ENCODE data around the gene IFI35. TPM values are rescaled to one million over a fixed set of nuclear protein-coding genes. Genes with fewer than 3 reads are reported as not detected.
A peak's percentile ranks its signal among the peaks of the same experiment; 100 is the strongest.

The IFI35 gene
- total RNA-seq, 2 donors from 2014 or later = 23.9 to 24.1 TPM

DNA sequence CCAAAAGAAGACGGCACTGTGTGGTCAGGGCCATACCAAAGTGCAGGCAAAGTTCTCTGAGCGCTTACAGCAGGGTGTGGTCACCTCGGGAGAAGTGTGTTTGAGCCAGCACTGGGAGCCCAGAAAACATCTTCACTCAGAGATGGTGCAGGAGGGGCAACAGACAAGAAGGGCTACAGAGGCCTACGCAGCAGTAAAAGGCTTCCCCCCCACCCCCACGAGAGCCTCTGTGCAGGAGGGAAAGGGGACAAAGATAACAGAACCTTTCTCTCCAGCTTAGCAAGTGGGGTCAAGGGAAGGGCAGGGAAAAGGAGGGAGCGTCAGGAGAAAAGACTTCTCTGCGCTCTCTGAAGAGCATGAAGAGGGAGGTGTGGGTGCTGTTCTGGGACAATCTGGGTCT is 12.8 kb downstream of the IFI35 start:
- no peak for DNase-seq (ENCODE audit: low spot score)
- intact Hi-C loops (cut with DNase I) = loop anchor here in 1 of 2 donors (10.0 kb wide), 1 partner anchor 155 kb away; the partner anchor contains the start of gene NBR1

DNA sequence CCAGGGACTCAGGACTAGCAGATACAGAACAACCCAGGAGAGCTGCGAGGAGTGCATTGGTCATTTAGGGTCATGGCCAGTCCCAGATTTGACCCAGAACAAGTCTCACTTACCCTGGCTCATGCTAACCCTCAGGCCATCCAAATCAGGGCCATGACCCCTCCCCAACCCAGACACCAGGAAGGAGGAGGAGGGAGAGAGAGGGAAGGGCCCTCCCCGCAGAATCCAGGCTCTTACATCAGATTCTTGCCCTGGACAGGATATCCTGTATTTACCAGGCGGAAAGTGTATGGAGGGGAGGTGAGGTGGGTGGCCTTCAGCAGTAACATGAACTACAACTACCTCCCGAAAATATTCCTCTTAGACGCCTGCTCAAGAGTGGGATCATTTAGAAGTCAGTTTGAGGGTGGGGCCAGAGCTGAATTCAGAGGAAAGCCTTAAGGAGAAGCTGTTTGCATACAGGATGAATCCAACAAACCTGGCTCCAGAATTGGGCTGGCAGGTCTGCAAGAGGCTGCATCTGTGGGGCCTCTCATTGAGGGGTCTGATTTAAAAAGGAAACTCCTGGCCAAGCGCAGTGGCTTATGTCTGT is 13.5 kb downstream of the IFI35 start:
- intact Hi-C loops (cut with DNase I) = loop anchor here (5.0 to 10.0 kb wide), 3 partner anchors 107 to 295 kb away; partner anchors contain the start of genes BRCA1 (in 1 of the 2) and NBR1 (in 1 of the 2)
- no peak for DNase-seq (ENCODE audit: low spot score)

DNA sequence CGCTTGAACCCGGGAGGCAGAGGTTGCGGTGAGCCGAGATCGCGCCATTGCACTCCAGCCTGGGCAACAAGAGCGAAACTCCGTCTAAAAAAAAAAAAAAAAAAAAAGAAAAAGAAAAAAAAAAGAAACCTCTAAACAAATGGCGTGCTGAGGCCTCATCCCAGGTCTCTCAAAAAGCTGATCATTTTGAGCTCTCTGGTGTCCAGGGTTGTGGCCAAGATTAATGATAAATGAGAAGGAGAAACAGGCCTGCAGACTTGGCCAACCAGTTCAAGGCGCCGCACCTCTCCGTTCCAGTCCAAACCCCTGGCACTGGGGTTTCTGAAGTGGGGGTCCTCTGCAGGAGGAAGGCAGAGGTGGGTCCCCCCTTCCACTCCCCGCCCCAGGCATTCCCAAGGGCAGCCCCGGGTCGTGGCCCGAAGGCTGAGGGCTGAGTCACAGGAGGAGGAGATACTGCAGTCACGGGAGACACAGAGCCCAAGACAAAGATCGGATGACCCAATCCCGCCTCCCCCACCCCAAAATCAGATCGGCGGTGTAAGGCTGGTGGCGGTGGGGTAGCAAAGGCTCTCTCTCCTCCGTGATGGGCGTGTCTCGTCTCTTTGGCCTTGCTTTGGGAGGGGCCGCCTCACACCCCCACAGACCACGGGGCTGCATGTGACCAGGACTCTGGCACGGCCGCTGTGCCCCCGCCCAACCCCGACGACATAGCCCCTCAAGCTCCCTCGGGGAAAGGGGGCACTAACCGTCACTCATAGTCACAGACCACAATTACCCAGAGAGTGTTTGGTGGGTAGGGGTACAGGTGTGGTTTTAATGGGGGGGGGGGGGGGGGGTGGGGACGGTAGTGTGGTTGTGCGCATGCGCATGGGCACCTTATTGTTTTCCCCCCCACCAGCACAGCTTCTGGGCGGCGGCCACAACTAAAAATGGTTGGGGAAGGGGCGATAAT is 14.5 kb downstream of the IFI35 start:
- peak; percentile 93 for DNase-seq (ENCODE audit: low spot score)
- intact Hi-C loops (cut with DNase I) = loop anchor here (5.0 to 10.0 kb wide), 3 partner anchors 106 to 294 kb away; partner anchors contain the start of genes BRCA1 (in 1 of the 2) and NBR1 (in 1 of the 2)

DNA sequence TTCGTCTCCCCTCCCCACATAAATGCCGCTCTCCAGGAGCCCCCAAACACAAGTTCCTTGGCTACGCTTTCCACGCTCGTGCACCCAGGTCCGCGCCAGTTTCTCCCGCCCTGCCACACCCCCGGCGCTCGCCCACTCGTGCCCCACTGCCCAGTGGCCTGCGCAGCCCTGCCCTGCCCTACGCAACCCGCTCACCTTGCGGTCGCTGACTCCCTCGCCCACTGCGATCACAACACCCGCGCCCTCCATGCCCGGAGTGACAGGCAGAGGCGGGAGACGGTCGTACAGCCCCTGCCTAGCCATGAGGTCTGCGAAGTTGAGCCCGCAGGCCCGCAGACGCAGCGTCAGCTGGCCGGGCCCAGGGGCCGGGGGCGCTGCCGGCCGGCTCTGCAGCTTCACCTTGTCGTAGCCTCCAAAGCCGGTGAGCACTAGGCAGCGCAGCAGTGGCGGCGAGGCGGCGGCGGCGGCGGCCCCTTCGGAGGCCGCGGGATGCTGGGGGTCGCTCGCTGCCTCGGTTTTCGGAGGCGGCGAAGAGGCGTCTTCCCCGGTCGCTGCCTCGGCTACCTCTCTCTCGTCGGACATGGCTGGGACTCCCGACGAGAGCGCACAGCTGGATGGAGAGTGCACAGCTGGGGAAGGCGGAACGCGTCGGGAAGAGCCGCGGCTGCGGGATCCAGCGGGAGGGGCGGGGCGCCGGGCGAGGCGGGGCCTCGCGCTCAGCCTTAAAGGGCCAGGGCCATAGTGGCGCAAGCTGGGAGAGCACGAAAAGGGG is 15.3 kb downstream of the IFI35 start, which contains the start of gene VAT1:
Gene VAT1 (minus strand): TSS at position 645 of the 772 bp plus-strand sequence. CDS start 63 bp downstream, at position 582.
- peak; percentile 93 for DNase-seq (ENCODE audit: low spot score)
- intact Hi-C loops (cut with DNase I) = loop anchor here (5.0 to 10.0 kb wide), 3 partner anchors 105 to 293 kb away; partner anchors contain the start of genes BRCA1 (in 1 of the 2) and NBR1 (in 1 of the 2)

DNA sequence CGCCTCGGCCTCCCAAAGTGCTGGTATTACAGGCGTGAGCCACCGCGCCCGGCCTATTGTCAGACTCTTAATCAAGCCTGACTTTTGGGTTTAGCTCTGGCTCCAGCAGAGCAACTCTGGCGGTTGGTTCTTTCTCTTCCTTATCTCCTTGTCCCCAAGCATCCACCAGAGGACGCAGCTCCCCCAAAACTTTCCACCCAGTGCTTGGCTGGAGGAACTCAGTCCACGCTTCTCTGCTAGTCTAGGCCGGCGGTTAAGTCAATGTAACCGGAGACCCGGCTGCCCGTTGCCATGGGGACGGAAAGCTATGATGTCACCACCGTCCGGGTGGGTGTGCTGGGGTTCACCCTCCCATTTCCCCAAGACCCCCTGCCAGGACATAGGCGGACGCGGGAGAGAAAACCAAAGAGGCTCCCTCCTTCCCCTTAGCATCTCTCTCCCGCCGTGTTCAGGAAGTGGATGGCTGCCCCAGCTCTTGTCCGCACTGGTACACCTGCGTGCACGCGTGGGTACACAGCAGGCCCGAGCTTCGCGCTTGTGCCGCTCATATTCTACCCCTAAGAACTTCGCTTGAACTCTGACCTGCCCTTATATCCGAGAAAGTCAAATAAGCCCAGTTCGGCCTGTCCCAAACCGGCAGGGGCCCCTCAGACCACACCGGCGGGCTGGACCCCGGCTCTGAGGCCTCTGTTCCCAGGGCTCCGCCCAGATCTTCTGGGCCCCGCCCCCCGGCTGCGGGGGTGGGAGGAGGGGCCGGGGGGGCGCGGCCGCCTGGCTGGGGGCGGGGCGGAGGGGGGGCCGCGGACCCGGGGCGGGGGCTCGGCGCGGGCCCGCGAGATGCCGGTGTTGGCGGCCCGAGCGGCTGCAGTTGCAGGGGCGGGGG is 18.1 kb downstream of the IFI35 start, which contains the start of gene RND2:
Gene RND2 (plus strand): TSS at position 825 of the 883 bp plus-strand sequence. CDS start 117 bp downstream, outside the sequence.
- intact Hi-C loops (cut with DNase I) = loop anchor here (5.0 to 10.0 kb wide), 3 partner anchors 103 to 290 kb away; partner anchors contain the start of genes BRCA1 (in 1 of the 2) and NBR1 (in 1 of the 2)
- DNase-seq (ENCODE audit: low spot score) = peak; percentile 96

DNA sequence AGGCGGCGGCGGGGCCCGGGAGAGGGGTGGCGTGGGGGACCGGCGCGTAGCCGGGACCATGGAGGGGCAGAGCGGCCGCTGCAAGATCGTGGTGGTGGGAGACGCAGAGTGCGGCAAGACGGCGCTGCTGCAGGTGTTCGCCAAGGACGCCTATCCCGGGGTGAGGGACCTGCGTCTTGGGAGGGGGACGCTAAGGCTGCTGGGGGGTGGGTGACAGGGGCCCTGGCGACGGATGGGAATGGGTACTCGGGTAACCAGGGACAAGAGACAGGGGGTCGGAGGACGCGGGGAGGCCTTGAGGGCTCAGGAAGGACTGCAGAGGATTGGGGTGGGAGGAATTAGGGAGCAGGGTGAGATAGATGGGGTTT is 18.7 kb downstream of the IFI35 start:
- no peak for DNase-seq (ENCODE audit: low spot score)
- intact Hi-C loops (cut with DNase I) = loop anchor here in 1 of 2 donors (10.0 kb wide), 2 partner anchors 150 to 290 kb away; partner anchors contain the start of gene NBR1

DNA sequence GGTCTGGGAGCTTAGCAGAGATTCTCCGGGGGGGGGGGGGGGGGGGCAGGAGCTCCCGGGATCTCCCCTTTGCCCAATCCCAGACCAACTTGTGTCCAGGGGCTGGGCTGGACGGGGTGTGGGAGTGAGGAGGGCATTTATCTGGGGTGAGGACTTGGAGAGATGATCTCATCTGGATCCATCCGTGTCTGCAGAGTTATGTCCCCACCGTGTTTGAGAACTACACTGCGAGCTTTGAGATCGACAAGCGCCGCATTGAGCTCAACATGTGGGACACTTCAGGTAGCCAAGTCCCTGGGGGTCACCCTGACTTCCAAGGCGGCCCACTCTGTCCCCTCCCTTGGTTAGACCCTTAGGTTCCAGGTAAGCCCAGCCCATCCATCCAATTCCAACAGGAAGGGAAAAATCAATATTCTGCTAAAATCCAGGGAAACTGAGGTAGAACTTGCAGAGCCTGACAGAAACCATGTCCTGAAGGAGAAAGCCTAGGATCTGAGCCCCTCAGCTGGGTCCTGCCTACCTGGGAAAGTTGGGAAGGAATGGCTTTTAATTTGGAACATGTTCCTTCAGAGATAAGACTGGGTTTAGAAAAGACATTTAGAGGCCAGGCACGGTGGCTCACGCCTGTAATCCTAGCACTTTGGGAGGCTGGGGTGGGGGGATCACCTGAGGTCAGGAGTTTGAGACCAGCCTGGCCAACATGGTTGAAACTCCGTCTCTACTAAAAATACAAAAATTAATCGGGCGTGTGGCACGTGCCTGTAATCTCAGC is 19.4 kb downstream of the IFI35 start:
- intact Hi-C loops (cut with DNase I) = loop anchor here in 1 of 2 donors (10.0 kb wide), 2 partner anchors 149 to 289 kb away; partner anchors contain the start of gene NBR1
- DNase-seq (ENCODE audit: low spot score) = no peak

DNA sequence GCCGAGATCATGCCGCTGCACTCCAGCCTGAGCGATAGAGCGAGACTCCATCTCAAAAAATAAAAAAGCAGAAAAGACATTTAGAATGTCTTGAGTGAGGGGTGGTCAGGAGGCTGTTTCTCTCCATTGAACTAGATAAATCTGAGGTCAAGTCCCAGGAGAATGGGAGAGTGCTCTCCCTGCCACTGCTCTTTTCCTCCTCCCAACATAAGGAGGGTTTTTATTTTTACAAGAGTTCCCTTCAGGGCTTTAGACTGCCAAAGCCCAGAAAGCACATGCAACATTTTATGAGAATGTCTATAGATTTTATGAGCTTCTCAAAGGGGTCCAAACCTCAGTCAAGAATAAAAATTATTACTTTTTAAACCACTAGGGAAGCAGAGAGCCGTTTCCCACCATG is 20.0 kb downstream of the IFI35 start:
- DNase-seq (ENCODE audit: low spot score) = no peak
- intact Hi-C loops (cut with DNase I) = loop anchor here in 1 of 2 donors (10.0 kb wide), 2 partner anchors 148 to 288 kb away; partner anchors contain the start of gene NBR1

DNA sequence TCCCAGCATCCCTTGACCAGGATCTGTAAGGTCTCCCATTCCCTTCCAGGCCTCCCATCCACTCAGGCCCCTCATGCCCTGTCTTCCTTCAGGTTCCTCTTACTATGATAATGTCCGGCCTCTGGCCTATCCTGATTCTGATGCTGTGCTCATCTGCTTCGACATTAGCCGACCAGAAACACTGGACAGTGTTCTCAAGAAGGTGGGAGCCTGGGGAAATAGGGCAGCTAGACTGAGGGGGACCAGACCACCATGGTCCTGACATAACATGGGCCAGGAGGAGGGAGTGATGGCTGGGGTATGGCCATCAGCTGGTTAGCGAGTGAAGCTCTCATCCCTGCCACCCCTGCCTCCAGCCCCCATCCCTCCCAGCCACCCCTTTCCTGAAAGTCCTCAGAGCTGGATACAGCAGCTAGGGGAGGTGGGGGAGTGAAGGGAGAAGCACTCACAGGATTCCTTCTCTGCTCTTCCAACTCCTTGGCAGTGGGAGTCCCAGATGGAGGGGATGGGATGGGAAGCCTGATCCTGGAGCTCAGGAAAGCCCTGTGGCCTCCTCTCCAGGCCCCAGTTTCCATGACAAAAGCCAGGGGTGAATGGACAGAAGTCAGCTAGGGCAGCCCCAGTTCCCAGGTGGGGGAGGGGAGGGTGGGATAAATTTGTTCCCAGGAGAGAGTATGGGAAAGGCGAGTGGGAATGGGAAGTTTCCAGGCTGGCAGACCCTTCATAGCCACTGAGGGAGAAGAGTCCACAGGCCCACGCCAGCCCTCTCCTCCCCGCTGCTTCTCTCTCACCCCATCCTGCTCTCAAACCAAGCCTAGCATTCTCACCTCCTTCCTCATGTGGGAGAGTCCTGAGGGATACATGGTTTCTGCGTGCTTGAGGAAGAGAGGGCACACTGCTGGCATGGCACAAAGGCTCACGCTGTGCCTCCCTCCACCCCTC is 20.8 kb downstream of the IFI35 start:
- intact Hi-C loops (cut with DNase I) = loop anchor here in 1 of 2 donors (10.0 kb wide), 2 partner anchors 147 to 287 kb away; partner anchors contain the start of gene NBR1

DNA sequence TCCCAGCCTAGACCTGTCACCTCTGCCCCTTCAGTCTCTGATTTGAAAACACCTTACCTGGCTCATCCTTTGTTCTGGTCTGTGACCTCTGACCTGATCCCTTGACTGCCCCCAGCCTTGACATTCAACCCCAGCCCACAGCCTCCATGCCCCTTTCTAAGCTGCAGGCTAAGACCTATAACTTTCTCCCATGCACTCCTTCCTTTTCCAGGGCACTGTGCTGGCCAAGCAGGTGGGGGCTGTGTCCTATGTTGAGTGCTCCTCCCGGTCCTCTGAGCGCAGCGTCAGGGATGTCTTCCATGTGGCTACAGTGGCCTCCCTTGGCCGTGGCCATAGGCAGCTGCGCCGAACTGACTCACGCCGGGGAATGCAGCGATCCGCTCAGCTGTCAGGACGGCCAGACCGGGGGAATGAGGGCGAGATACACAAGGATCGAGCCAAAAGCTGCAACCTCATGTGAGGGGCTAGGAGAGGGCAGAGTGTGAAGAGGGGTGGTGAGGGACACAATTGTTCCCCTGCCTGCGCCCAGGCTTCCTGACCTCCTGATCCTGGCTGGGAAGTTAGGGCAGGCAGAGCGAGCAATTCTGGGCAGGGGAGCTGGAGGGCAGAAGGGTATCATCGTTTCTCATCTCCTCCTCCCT is 21.8 kb downstream of the IFI35 start:
- intact Hi-C loops (cut with DNase I) = loop anchor here in 1 of 2 donors (10.0 kb wide), 2 partner anchors 146 to 286 kb away; partner anchors contain the start of gene NBR1
- peak; percentile 43 for DNase-seq (ENCODE audit: low spot score)

More for the DNA sequence above, 20.8 kb downstream of the IFI35 start:
- peak; percentile 56 for DNase-seq (ENCODE audit: low spot score)

DNA sequence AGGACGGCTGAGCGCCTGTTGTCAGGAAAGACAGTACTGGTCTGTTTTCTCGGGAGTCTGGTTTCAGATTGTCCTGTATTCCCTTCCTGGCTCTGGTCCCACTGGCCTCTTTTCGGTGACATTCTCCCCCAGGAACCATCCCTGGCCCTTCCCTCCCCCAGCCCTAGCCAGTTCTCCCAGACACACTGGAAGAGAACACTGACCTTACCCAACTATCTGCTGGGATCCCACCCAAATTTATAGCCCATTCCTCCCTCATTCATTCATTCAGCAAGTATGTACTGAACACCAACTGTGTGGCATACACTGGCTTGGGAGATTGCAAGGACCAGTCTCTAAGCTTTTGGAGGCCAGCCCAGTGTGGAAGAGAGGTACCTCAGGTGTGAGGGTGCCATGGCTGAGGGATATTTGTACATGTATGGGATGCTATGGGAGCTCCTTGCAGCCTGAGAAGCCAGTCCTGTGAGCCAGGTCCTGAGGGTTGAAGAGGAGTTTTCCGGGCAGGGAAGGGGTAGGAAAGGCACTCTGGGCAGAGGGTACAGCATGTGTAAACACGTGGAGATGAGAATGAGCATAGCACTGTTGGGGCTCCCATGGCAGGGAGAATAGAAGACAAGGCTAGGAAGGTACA is 23.7 kb downstream of the IFI35 start:
- intact Hi-C loops (cut with DNase I) = no loop called here
- DNase-seq (ENCODE audit: low spot score) = no peak

DNA sequence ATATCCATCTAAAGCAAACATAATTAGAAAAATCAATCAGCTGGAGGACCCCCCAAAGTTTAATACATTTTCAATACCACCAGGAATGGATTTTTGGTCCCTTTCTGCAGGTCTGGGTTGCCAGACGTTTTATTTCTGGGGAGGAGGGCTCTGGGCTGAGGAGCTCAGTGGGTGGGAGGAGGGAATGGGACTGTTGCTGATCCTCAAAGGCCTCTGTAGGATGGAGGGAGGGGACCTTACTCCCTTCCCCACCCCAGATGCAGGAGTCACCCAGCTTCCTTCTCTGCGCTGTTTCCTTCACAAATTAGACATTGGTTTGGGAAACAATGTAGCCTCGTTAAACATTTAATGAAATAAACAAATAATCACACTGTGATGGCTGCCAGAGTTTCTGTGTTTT is 25.1 kb downstream of the IFI35 start:
- intact Hi-C loops (cut with DNase I) = no loop called here

DNA sequence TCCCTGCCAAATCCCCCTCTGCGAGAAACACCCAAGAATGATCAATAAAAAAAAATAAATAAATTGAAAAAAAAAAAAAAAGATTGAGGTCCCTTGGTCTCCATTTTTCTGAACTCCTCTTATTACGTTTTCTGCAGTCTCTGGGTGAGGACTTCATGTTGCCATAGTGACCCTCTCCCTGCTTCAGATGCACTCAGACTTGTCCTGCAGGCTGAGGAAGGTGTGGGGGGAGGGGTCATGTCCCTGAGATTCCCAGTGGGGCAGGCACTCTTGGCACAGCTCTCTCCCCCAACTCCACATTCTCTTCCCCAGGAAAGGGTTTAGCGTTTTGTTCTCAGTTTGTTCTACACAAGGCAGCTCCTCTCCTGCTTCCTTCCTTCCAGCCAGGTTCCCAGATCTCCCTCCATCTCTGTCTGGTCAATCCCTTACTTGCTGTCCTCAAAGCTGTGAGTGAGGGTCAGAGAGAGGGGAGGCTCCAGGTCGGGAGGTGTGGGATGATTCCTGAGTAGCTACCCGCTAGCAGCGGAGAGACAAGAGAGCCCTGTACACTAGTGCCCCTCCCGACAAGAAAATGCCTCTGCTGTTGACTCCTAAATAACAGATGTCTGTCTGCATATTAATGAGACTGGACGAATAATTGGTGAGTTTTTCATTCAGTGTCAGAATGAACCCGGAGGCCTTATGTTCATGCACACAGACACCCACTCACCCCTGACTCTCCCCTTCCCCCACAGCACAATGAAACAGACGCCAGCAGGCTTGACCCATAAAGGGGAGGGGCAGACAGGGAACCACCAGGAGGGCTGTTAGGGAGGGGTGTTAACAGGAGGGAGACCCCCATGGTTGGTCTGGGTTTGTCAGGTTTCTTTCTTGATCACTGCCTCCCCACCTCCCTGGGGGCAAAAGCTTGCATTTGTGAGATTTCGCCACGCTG is 27.6 kb downstream of the IFI35 start:
- DNase-seq (ENCODE audit: low spot score) = peak; percentile 23
- intact Hi-C loops (cut with DNase I) = no loop called here

More for the DNA sequence above, 25.1 kb downstream of the IFI35 start:
- peak; percentile 1 for DNase-seq (ENCODE audit: low spot score)

DNA sequence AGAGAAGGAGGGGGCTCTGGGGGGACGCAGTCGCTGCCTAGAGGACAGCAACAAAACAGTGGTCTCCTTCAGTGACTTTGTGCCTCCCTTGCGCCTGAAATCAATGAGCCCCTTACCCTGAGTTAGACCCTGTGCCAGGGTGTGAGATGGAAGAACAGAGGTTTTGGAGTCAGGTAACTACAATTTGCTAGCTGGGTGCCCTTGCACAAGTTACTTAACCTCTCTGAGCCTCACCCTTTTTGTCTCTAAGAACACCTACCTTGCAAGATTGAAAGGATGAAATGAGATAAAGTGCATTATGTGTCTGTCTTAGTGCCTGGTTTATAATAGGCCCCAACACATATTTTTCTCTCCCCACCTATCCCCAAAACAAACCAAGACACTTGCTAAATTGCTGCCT is 28.3 kb downstream of the IFI35 start:
- no peak for DNase-seq (ENCODE audit: low spot score)
- intact Hi-C loops (cut with DNase I) = no loop called here
